Measurements from ENCODE around the gene DEPDC5. TPM values are rescaled to one million over a fixed set of nuclear protein-coding genes. Genes with fewer than 3 reads are reported as not detected.
"Not testable (repeated sequence)": the region's sequence is repeated elsewhere in the genome, so short reads cannot be mapped to it uniquely, and the experiment has no call there.

Gene DEPDC5
- total RNA-seq, 4 donors from 2014 or later: 18.0 to 33.9 (median 23.5) TPM

- peaks cover 0 to 22% (median 0%) of the 10 kb centered on the region in 4 donors for H3K4me1 ChIP-seq
- H3K36me3 ChIP-seq: peaks cover 0 to 34% (median 0%) of the 10 kb centered on the region in 3 donors
- DNase-seq (ENCODE audit: low spot score in 2 of 2): no peak
- H3K27me3 ChIP-seq: no peaks in the 10 kb centered on the region
- no peaks in the 10 kb centered on the region for H3K9me3 ChIP-seq
- H3K4me3 ChIP-seq: no peak overlapping the region
- 68 to 69% methylated on average over 2 of the region's 2 CpGs for WGBS, 2 donors
- TF ChIP-seq CTCF (IDR thresholded peaks at IDR 0.05) (no peak), POLR2A (IDR thresholded peaks at IDR 0.05) (no peak), EP300 (IDR thresholded peaks at IDR 0.05) (no peak)
- H3K27ac ChIP-seq: no peak overlapping the region
Measured at GRCh38 chr22:31739795-31740201, 14.0 kb upstream of the DEPDC5 start.

- H3K27me3 ChIP-seq; H3K27ac ChIP-seq; DNase-seq (ENCODE audit: low spot score in 2 of 2); H3K4me3 ChIP-seq; H3K9me3 ChIP-seq: not testable (repeated sequence)
- WGBS, 2 donors: 87 to 88% methylated on average over 7 of the region's 7 CpGs
- peaks cover 0 to 34% (median 0%) of the 10 kb centered on the region in 3 donors for H3K36me3 ChIP-seq
- peaks cover 0 to 22% (median 0%) of the 10 kb centered on the region in 4 donors for H3K4me1 ChIP-seq
Measured at GRCh38 chr22:31740314-31740713, 13.5 kb upstream of the DEPDC5 start.

- Histone ChIP-seq H3K4me3 (no peak overlapping the region), H3K36me3 (peaks cover 0 to 40% (median 0%) of the 10 kb centered on the region in 3 donors), H3K4me1 (peaks cover 0 to 22% (median 0%) of the 10 kb centered on the region in 4 donors), H3K9me3 (no peaks in the 10 kb centered on the region), H3K27me3 (no peaks in the 10 kb centered on the region), H3K27ac (no peak overlapping the region)
- no peak for TF ChIP-seq POLR2A (IDR thresholded peaks at IDR 0.05)
- TF ChIP-seq EP300 (IDR thresholded peaks at IDR 0.05): no peak
- TF ChIP-seq CTCF (IDR thresholded peaks at IDR 0.05): no peak
- WGBS, 2 donors: 78 to 82% methylated on average over 3 of the region's 3 CpGs
- DNase-seq (ENCODE audit: low spot score in 2 of 2): no peak
Measured at GRCh38 chr22:31742115-31742514, 11.7 kb upstream of the DEPDC5 start.

GRCh38 chr22:31742682-31743081, 11.1 kb upstream of the DEPDC5 start:
- H3K4me3 ChIP-seq: no peak overlapping the region
- no peak for TF ChIP-seq POLR2A (IDR thresholded peaks at IDR 0.05)
- no peak for TF ChIP-seq EP300 (IDR thresholded peaks at IDR 0.05)
- TF ChIP-seq CTCF (IDR thresholded peaks at IDR 0.05): no peak
- H3K36me3 ChIP-seq: peaks cover 0 to 40% (median 0%) of the 10 kb centered on the region in 3 donors
- H3K9me3 ChIP-seq: no peaks in the 10 kb centered on the region
- DNase-seq (ENCODE audit: low spot score in 2 of 2): no peak
- H3K27ac ChIP-seq: no peak overlapping the region
- WGBS, 2 donors: 92 to 97% methylated on average over 2 of the region's 2 CpGs
- peaks cover 0 to 26% (median 2%) of the 10 kb centered on the region in 4 donors for H3K4me1 ChIP-seq
- no peaks in the 10 kb centered on the region for H3K27me3 ChIP-seq

- no peaks in the 10 kb centered on the region for H3K27me3 ChIP-seq
- peaks cover 0 to 28% (median 14%) of the 10 kb centered on the region in 4 donors for H3K4me1 ChIP-seq
- H3K4me3 ChIP-seq: no peak overlapping the region
- TF ChIP-seq CTCF (IDR thresholded peaks at IDR 0.05) (no peak), POLR2A (IDR thresholded peaks at IDR 0.05) (no peak), EP300 (IDR thresholded peaks at IDR 0.05) (no peak)
- no peak for DNase-seq (ENCODE audit: low spot score in 2 of 2)
- peaks cover 0 to 31% (median 0%) of the 10 kb centered on the region in 3 donors for H3K36me3 ChIP-seq
- H3K27ac ChIP-seq: no peak overlapping the region
- H3K9me3 ChIP-seq: no peaks in the 10 kb centered on the region
- WGBS, 2 donors: 95% methylated on average over 7 of the region's 7 CpGs
Measured at GRCh38 chr22:31743871-31744270, 9.9 kb upstream of the DEPDC5 start.

GRCh38 chr22:31747441-31747840, 6.4 kb upstream of the DEPDC5 start:
- H3K4me1 ChIP-seq: peaks cover 0 to 36% (median 28%) of the 10 kb centered on the region in 4 donors
- no peak overlapping the region for H3K4me3 ChIP-seq
- no peaks in the 10 kb centered on the region for H3K27me3 ChIP-seq
- DNase-seq (ENCODE audit: low spot score in 2 of 2): no peak
- no peak overlapping the region for H3K27ac ChIP-seq
- H3K9me3 ChIP-seq: no peaks in the 10 kb centered on the region
- TF ChIP-seq EP300 (IDR thresholded peaks at IDR 0.05): no peak
- TF ChIP-seq POLR2A (IDR thresholded peaks at IDR 0.05): no peak
- no peak for TF ChIP-seq CTCF (IDR thresholded peaks at IDR 0.05)
- WGBS, 2 donors: 51 to 54% methylated on average over 4 of the region's 4 CpGs
- H3K36me3 ChIP-seq: peaks cover 0 to 21% (median 0%) of the 10 kb centered on the region in 3 donors

All from tibial nerve (tissue), 4 donors.